Liver (tissue), 3 donors: Measurements from ENCODE around the gene AHRR.

Experiments
- ATF3 ChIP-seq: IDR thresholded peaks from 2 replicates; pipeline ENCODE4 v1.6.1; 2016; ENCODE audit warnings: antibody characterized with exemption
- CTCF ChIP-seq: fragments of 150-350 bp; IDR thresholded peaks from 2 replicates; pipeline ENCODE4 v1.5.1; 2017; ENCODE audit warnings: improper control_type of control experiment, low read depth, low read length; ENCODE audit not compliant: missing input control
- FOXA1 ChIP-seq: IDR thresholded peaks from 2 replicates; pipeline ENCODE4 v1.6.1; 2016; ENCODE audit warnings: antibody characterized with exemption
- HNF4G ChIP-seq: IDR thresholded peaks from 2 replicates; pipeline ENCODE4 v1.6.1; 2016; ENCODE audit warnings: antibody characterized with exemption
- JUND ChIP-seq, 2 donors: IDR thresholded peaks; 2 replicates each; pipeline ENCODE4 v1.6.1; 2016; ENCODE audit warnings: antibody characterized with exemption in 2 of 2
- MAX ChIP-seq: IDR thresholded peaks from 2 replicates; pipeline ENCODE4 v1.6.1; 2016; ENCODE audit warnings: antibody characterized with exemption
- RAD21 ChIP-seq, 2 donors: IDR thresholded peaks; 2 replicates each; pipeline ENCODE4 v1.6.1; 2016; ENCODE audit warnings: antibody characterized with exemption in 2 of 2, mild to moderate bottlenecking in 2 of 2
- REST ChIP-seq: IDR thresholded peaks from 2 replicates; pipeline ENCODE4 v1.6.1; 2016; ENCODE audit warnings: antibody characterized with exemption, mild to moderate bottlenecking
- RXRA ChIP-seq, 2 donors: IDR thresholded peaks; 2 replicates each; pipeline ENCODE4 v1.6.1; 2017 to 2018; ENCODE audit warnings: antibody characterized with exemption in 2 of 2, mild to moderate bottlenecking in 1 of 2
- SP1 ChIP-seq: IDR thresholded peaks from 2 replicates; pipeline ENCODE4 v1.6.1; 2018; ENCODE audit warnings: antibody characterized with exemption, mild to moderate bottlenecking
- TAF1 ChIP-seq: conservative IDR thresholded peaks from 2 replicates; pipeline ENCODE4 v1.6.1; 2016; ENCODE audit warnings: antibody characterized with exemption, mild to moderate bottlenecking
- YY1 ChIP-seq: IDR thresholded peaks from 2 replicates; pipeline ENCODE4 v1.6.1; 2016; ENCODE audit warnings: antibody characterized with exemption, mild to moderate bottlenecking
- ZBTB33 ChIP-seq: IDR thresholded peaks from 2 replicates; pipeline ENCODE4 v1.6.1; 2016; ENCODE audit warnings: antibody characterized with exemption
- donor health status: healthy.
- donor health status: healthy.

- TF ChIP-seq FOXA1: no peak
- no peak for TF ChIP-seq CTCF
- TF ChIP-seq TAF1: no peak
- TF ChIP-seq SP1: no peak
- no peak for TF ChIP-seq RXRA (IDR thresholded peaks at IDR 0.05)
- no peak for TF ChIP-seq MAX
- no peak for TF ChIP-seq RAD21 (IDR thresholded peaks at IDR 0.05)
- TF ChIP-seq REST: no peak
- TF ChIP-seq YY1: no peak
- no peak for TF ChIP-seq HNF4G
- no peak for TF ChIP-seq JUND (IDR thresholded peaks at IDR 0.05)
- TF ChIP-seq ATF3: no peak
- TF ChIP-seq ZBTB33: no peak
Measured at GRCh38 chr5:354581-355378, 33.3 kb downstream of the AHRR start.
